ENCODE data around the gene UBIAD1. TPM values are rescaled to one million over a fixed set of nuclear protein-coding genes. Genes with fewer than 3 reads are reported as not detected.

Gene UBIAD1
- total and polyA plus RNA-seq, 4 donors, result 7.5 to 17.9 (median 9.5) TPM

- Histone ChIP-seq H3K4me1 (ENCODE audit: control insufficient read depth in 5 of 5, insufficient read depth in 5 of 5, low read length in 5 of 5) (peaks cover 0 to 12% (median 2%) of the 10 kb centered on the region in 5 donors), H3K4me3 (no peak overlapping the region), H3K9ac (ENCODE audit: insufficient read depth in 1 of 2, low read length in 2 of 2) (no peak overlapping the region), H3K27me3 (ENCODE audit: control insufficient read depth in 3 of 3, insufficient read depth in 3 of 3, low read length in 2 of 3) (no peaks in the 10 kb centered on the region), H3K9me3 (ENCODE audit: control insufficient read depth in 4 of 4, insufficient read depth in 3 of 4, low read length in 3 of 4) (no peaks in the 10 kb centered on the region), H3K36me3 (ENCODE audit: control insufficient read depth in 4 of 4, insufficient read depth in 4 of 4, low read length in 4 of 4) (peaks cover 30 to 63% (median 49%) of the 10 kb centered on the region in 4 donors), H3K27ac (ENCODE audit: low read depth in 1 of 2, low read length in 1 of 2) (no peak overlapping the region)
- DNase-seq (no peak), ATAC-seq (ENCODE audit: insufficient read depth, low FRiP score) (no peak)
- WGBS, 2 donors, result 98% methylated on average over 2 of the region's 2 CpGs
- no peak for TF ChIP-seq CTCF (IDR thresholded peaks at IDR 0.05; ENCODE audit: control extremely low read depth, extremely low read depth)
These were observed 39.8 kb upstream of the UBIAD1 start for GRCh38 chr1:11233208-11233607.

GRCh38 chr1:11237356-11237755 is 35.6 kb upstream of the UBIAD1 start:
- Histone ChIP-seq H3K9me3 (ENCODE audit: control insufficient read depth in 4 of 4, insufficient read depth in 3 of 4, low read length in 3 of 4) (no peaks in the 10 kb centered on the region), H3K27ac (ENCODE audit: low read depth in 1 of 2, low read length in 1 of 2) (peak overlapping the region in 1 of 2 donors; percentile 58)
- ATAC-seq (ENCODE audit: insufficient read depth, low FRiP score), result no peak

GRCh38 chr1:11238311-11238710 is 34.7 kb upstream of the UBIAD1 start:
- H3K9ac ChIP-seq (ENCODE audit: insufficient read depth in 1 of 2, low read length in 2 of 2), result no peak overlapping the region
- no peaks in the 10 kb centered on the region for H3K9me3 ChIP-seq (ENCODE audit: control insufficient read depth in 4 of 4, insufficient read depth in 3 of 4, low read length in 3 of 4)
- H3K27me3 ChIP-seq (ENCODE audit: control insufficient read depth in 3 of 3, insufficient read depth in 3 of 3, low read length in 2 of 3), result no peaks in the 10 kb centered on the region
- DNase-seq (no peak), ATAC-seq (ENCODE audit: insufficient read depth, low FRiP score) (no peak)
- no peak overlapping the region for H3K4me3 ChIP-seq
- no peak for TF ChIP-seq CTCF (IDR thresholded peaks at IDR 0.05; ENCODE audit: control extremely low read depth, extremely low read depth)
- H3K36me3 ChIP-seq (ENCODE audit: control insufficient read depth in 4 of 4, insufficient read depth in 4 of 4, low read length in 4 of 4), result peaks cover 35 to 49% (median 41%) of the 10 kb centered on the region in 4 donors
- 91 to 97% methylated on average over 7 of the region's 7 CpGs for WGBS, 2 donors
- H3K4me1 ChIP-seq (ENCODE audit: control insufficient read depth in 5 of 5, insufficient read depth in 5 of 5, low read length in 5 of 5), result peaks cover 0 to 12% (median 2%) of the 10 kb centered on the region in 5 donors
- no peak overlapping the region for H3K27ac ChIP-seq (ENCODE audit: low read depth in 1 of 2, low read length in 1 of 2)

More at GRCh38 chr1:11237356-11237755, 35.6 kb upstream of the UBIAD1 start:
- no peak overlapping the region for H3K9ac ChIP-seq (ENCODE audit: insufficient read depth in 1 of 2, low read length in 2 of 2)
- H3K4me1 ChIP-seq (ENCODE audit: control insufficient read depth in 5 of 5, insufficient read depth in 5 of 5, low read length in 5 of 5), result peaks cover 0 to 12% (median 2%) of the 10 kb centered on the region in 5 donors
- 66% methylated on average over 6 of the region's 6 CpGs for WGBS, 2 donors
- peaks cover 30 to 45% (median 40%) of the 10 kb centered on the region in 4 donors for H3K36me3 ChIP-seq (ENCODE audit: control insufficient read depth in 4 of 4, insufficient read depth in 4 of 4, low read length in 4 of 4)
- no peak overlapping the region for H3K4me3 ChIP-seq
- no peak for TF ChIP-seq CTCF (IDR thresholded peaks at IDR 0.05; ENCODE audit: control extremely low read depth, extremely low read depth)
- H3K27me3 ChIP-seq (ENCODE audit: control insufficient read depth in 3 of 3, insufficient read depth in 3 of 3, low read length in 2 of 3), result no peaks in the 10 kb centered on the region
- peak; percentile 24 to 77 (median 47) for DNase-seq

GRCh38 chr1:11245248-11245647 is 27.8 kb upstream of the UBIAD1 start:
- H3K9ac ChIP-seq (ENCODE audit: insufficient read depth in 1 of 2, low read length in 2 of 2), result no peak overlapping the region
- no peaks in the 10 kb centered on the region for H3K4me1 ChIP-seq (ENCODE audit: control insufficient read depth in 5 of 5, insufficient read depth in 5 of 5, low read length in 5 of 5)
- no peaks in the 10 kb centered on the region for H3K27me3 ChIP-seq (ENCODE audit: control insufficient read depth in 3 of 3, insufficient read depth in 3 of 3, low read length in 2 of 3)
- no peak overlapping the region for H3K4me3 ChIP-seq
- 86 to 92% methylated on average over 3 of the region's 3 CpGs for WGBS, 2 donors
- TF ChIP-seq CTCF (IDR thresholded peaks at IDR 0.05; ENCODE audit: control extremely low read depth, extremely low read depth), result no peak
- no peak for ATAC-seq (ENCODE audit: insufficient read depth, low FRiP score)
- H3K36me3 ChIP-seq (ENCODE audit: control insufficient read depth in 4 of 4, insufficient read depth in 4 of 4, low read length in 4 of 4), result peaks cover 33 to 40% (median 36%) of the 10 kb centered on the region in 4 donors
- no peak for DNase-seq
- H3K9me3 ChIP-seq (ENCODE audit: control insufficient read depth in 4 of 4, insufficient read depth in 3 of 4, low read length in 3 of 4), result no peaks in the 10 kb centered on the region
- no peak overlapping the region for H3K27ac ChIP-seq (ENCODE audit: low read depth in 1 of 2, low read length in 1 of 2)

Measured in lung (tissue), 12 donors.